Tibial nerve (tissue), 4 donors: ENCODE results near the gene BEAN1. TPM values are rescaled to one million over a fixed set of nuclear protein-coding genes. Genes with fewer than 3 reads are reported as not detected.

Experiments
- DNase-seq, 2 donors: peaks; one replicate each; pipeline ENCODE4 v3.0.0-alpha.2; 2019; ENCODE audit warnings: low spot score in 2 of 2
- H3K27ac ChIP-seq, 4 donors: fragments of 200-600 bp; sonication (generic) in 3 of 4; one replicate each; pipeline ENCODE4 v1.5.1; 2017 to 2019; ENCODE audit warnings: mild to moderate bottlenecking in 1 of 4
- H3K27me3 ChIP-seq, 2 donors: fragments of 200-600 bp; sonication (generic) in 1 of 2; one replicate each; pipeline versions ENCODE4 v1.5.1 to v1.6.0; 2017 to 2019
- H3K36me3 ChIP-seq, 3 donors: fragments of 200-600 bp; sonication (generic); one replicate each; pipeline ENCODE4 v1.5.1; 2018 to 2019
- H3K4me1 ChIP-seq, 4 donors: fragments of 200-600 bp; sonication (generic) in 3 of 4; one replicate each; pipeline ENCODE4 v1.5.1; 2017 to 2019
- H3K4me3 ChIP-seq, 4 donors: fragments of 200-600 bp; sonication (generic) in 3 of 4; one replicate each; pipeline ENCODE4 v1.5.1; 2017 to 2019; ENCODE audit warnings: mild to moderate bottlenecking in 1 of 4, moderate library complexity in 1 of 4
- H3K9me3 ChIP-seq, 4 donors: fragments of 200-600 bp; sonication (generic) in 3 of 4; one replicate each; pipeline ENCODE4 v1.5.1; 2017 to 2019
- CTCF ChIP-seq, 5 experiments: fragments of 200-600 bp in 3 of 5; fragments of 450-650 bp in 2 of 5; sonication (generic) in 3 of 5; IDR thresholded peaks; one replicate each; pipeline ENCODE4 v1.5.1; 2016 to 2019; ENCODE audit warnings: antibody characterized with exemption in 5 of 5, mild to moderate bottlenecking in 3 of 5, moderate library complexity in 2 of 5
- EP300 ChIP-seq, 2 donors: sonication (generic); formaldehyde crosslinking; IDR thresholded peaks; one replicate each; pipeline ENCODE4 v1.6.1; 2017; ENCODE audit warnings: antibody characterized with exemption in 2 of 2, mild to moderate bottlenecking in 1 of 2
- POLR2A ChIP-seq, 2 donors: fragments of 450-650 bp; IDR thresholded peaks; one replicate each; pipeline ENCODE4 v1.6.1; 2017; ENCODE audit warnings: antibody characterized with exemption in 2 of 2, mild to moderate bottlenecking in 2 of 2, moderate library complexity in 2 of 2
- WGBS, 2 donors: methylation state at CpG; one replicate each; pipeline ENCODE4 v1.1.5; 2018; 5-methylcytosine and 5-hydroxymethylcytosine counted together
- total RNA-seq, 4 donors: library from RNA; depleted of rRNA; stranded (reverse); fragments of >200 nt; gene quantifications; one replicate each; pipeline ENCODE4 v1.1.0, GENCODE V29; 2016

The BEAN1 gene
- total RNA-seq, 4 donors from 2014 or later, result 0.21 to 1.4 (median 0.30) TPM; not detected in 1

GRCh38 chr16:66486773-66487579 lies 59.9 kb downstream of the BEAN1 start:
- Histone ChIP-seq H3K27ac (peak overlapping the region in 3 of 4 donors; percentile 29 to 76 (median 72)), H3K4me3 (no peak overlapping the region), H3K9me3 (no peaks in the 10 kb centered on the region), H3K36me3 (peaks cover 0 to 4% (median 0%) of the 10 kb centered on the region in 3 donors), H3K4me1 (peaks cover 0 to 27% (median 15%) of the 10 kb centered on the region in 4 donors), H3K27me3 (no peaks in the 10 kb centered on the region)
- no peak for TF ChIP-seq CTCF (IDR thresholded peaks at IDR 0.05)
- TF ChIP-seq POLR2A (IDR thresholded peaks at IDR 0.05), result no peak
- TF ChIP-seq EP300 (IDR thresholded peaks at IDR 0.05), result no peak
- 56 to 62% methylated on average over 3 of the region's 3 CpGs for WGBS, 2 donors
- DNase-seq, result no peak

GRCh38 chr16:66487580-66488275 lies 60.6 kb downstream of the BEAN1 start:
- H3K9me3 ChIP-seq, result no peaks in the 10 kb centered on the region
- H3K4me1 ChIP-seq, result peaks cover 0 to 27% (median 15%) of the 10 kb centered on the region in 4 donors
- H3K27ac ChIP-seq, result peak overlapping the region in 3 of 4 donors; percentile 29 to 76 (median 72)
- no peak overlapping the region for H3K4me3 ChIP-seq
- WGBS, 2 donors, result 59 to 68% methylated on average over 5 of the region's 5 CpGs
- H3K36me3 ChIP-seq, result peaks cover 0 to 4% (median 0%) of the 10 kb centered on the region in 3 donors
- no peaks in the 10 kb centered on the region for H3K27me3 ChIP-seq
- no peak for TF ChIP-seq POLR2A (IDR thresholded peaks at IDR 0.05)
- DNase-seq, result no peak

- no peaks in the 10 kb centered on the region for H3K27me3 ChIP-seq
- 92 to 94% methylated on average over 1 of the region's 1 CpG for WGBS, 2 donors
- no peaks in the 10 kb centered on the region for H3K9me3 ChIP-seq
- peaks cover 0 to 8% (median 0%) of the 10 kb centered on the region in 3 donors for H3K36me3 ChIP-seq
- peaks cover 0 to 25% (median 14%) of the 10 kb centered on the region in 4 donors for H3K4me1 ChIP-seq
- H3K27ac ChIP-seq, result no peak overlapping the region
- no peak for DNase-seq
- TF ChIP-seq CTCF (IDR thresholded peaks at IDR 0.05) (no peak), POLR2A (IDR thresholded peaks at IDR 0.05) (no peak), EP300 (IDR thresholded peaks at IDR 0.05) (no peak)
- no peak overlapping the region for H3K4me3 ChIP-seq
Observed at GRCh38 chr16:66488505-66488904, 61.4 kb downstream of the BEAN1 start.

- TF ChIP-seq EP300 (IDR thresholded peaks at IDR 0.05), result no peak
- TF ChIP-seq POLR2A (IDR thresholded peaks at IDR 0.05), result no peak
- no peak for TF ChIP-seq CTCF (IDR thresholded peaks at IDR 0.05)
- no peak for DNase-seq
- Histone ChIP-seq H3K27me3 (no peaks in the 10 kb centered on the region), H3K4me3 (no peak overlapping the region), H3K9me3 (no peaks in the 10 kb centered on the region), H3K27ac (no peak overlapping the region), H3K4me1 (peaks cover 0 to 20% (median 13%) of the 10 kb centered on the region in 4 donors), H3K36me3 (peaks cover 0 to 17% (median 0%) of the 10 kb centered on the region in 3 donors)
- WGBS, 2 donors, result 76 to 77% methylated on average over 2 of the region's 2 CpGs
Observed at GRCh38 chr16:66489385-66489784, 62.3 kb downstream of the BEAN1 start.

- no peak overlapping the region for H3K4me3 ChIP-seq
- peaks cover 0 to 20% (median 13%) of the 10 kb centered on the region in 4 donors for H3K4me1 ChIP-seq
- no peak for TF ChIP-seq CTCF (IDR thresholded peaks at IDR 0.05)
- TF ChIP-seq POLR2A (IDR thresholded peaks at IDR 0.05), result no peak
- TF ChIP-seq EP300 (IDR thresholded peaks at IDR 0.05), result no peak
- peaks cover 0 to 21% (median 0%) of the 10 kb centered on the region in 3 donors for H3K36me3 ChIP-seq
- DNase-seq, result no peak
- H3K27ac ChIP-seq, result no peak overlapping the region
- no peaks in the 10 kb centered on the region for H3K27me3 ChIP-seq
- H3K9me3 ChIP-seq, result no peaks in the 10 kb centered on the region
- WGBS, 2 donors, result 86 to 87% methylated on average over 3 to 5 of the region's 5 CpGs
Observed at GRCh38 chr16:66489818-66490217, 62.7 kb downstream of the BEAN1 start.
